ENCODE results near the gene BRD9. TPM values are rescaled to one million over a fixed set of nuclear protein-coding genes. Genes with fewer than 3 reads are reported as not detected.

The BRD9 gene
- 31.2 and 46.1 TPM in 2 replicates for total RNA-seq

DNA sequence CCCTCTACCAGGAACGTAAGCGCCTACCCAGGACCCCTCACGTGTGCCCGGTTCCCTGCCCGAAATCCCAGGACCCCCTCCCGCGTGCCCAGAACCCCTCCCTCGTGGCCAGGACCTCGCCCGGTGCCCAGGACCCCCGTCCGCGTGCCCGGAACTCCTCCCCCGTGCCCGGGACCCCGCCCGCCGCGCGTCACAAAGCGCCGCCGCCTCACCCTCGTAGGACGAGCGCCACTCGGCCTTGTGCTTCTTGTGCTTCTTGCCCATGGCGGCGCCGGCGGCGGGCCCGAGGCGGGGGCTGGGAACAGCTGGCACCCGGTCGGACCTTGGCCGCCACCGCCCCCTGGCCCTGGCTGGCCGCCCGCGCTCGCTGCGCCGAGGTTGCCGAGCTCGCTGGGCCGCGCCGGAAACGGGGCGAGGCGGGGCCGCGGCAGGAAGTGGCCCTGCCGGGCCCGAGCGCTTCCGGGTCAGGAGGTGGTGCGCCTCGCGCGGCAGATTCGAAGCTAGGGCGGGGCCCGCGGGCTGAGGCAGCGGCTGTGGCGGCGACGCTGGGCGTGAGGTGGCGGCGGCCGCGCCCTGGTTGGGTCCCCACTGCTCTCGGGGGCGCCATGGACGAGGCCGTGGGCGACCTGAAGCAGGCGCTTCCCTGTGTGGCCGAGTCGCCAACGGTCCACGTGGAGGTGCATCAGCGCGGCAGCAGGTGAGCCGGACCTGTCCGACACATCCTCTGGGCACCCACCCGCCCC, at the start of gene BRD9, which contains the start of gene TRIP13:
Gene BRD9, minus strand, starts transcription at position 408 of the 743 bp plus-strand sequence. Its CDS starts 144 bp downstream, at position 264.
Gene TRIP13, plus strand, starts transcription at position 491 of the 743 bp plus-strand sequence. Its CDS starts 115 bp downstream, at position 606.

DNA sequence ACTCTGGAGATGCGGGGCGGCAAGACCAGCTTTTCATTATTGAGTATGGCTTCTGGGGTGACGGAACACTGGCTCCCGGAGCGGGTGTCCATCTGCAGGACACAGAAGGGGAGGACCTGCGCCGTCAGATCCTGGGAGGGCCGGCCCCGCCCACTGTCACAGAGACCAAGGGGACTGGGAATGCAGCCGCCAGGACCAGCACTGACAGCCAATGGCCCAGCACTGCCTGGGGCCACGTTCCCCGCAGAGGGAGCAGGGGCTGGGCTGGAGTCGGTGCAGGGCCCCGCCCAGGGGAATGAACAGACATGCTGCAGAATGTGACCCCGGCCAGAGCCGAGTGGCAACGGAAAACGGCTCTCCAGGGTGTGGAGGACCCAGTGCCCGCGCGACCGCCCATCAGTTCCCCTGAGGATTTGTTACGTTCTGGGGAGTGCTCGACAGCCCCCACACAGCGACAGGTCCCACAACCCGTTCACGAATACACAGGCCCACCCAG, 42.0 kb downstream of the BRD9 start, which contains the start of gene ZDHHC11:
Gene ZDHHC11, minus strand, starts transcription at position 476 of the 496 bp plus-strand sequence. Its CDS starts 384 bp downstream, at position 92.

Other genes starting within 250 kb of the BRD9 start
- 0.20 TPM in 1 of 2 replicates, not detected in the other for gene TPPP, start 199.4 kb downstream of the BRD9 start, total RNA-seq
- gene ZDHHC11B, start 108.1 kb downstream of the BRD9 start, total RNA-seq: 0.20 TPM in 1 of 2 replicates, not detected in the other
- gene ZDHHC11, start 41.8 kb downstream of the BRD9 start, total RNA-seq: 0.37 and 2.0 TPM in 2 replicates
- 29.8 and 51.0 TPM in 2 replicates for gene TRIP13, start 83 bp upstream of the BRD9 start, total RNA-seq
- 0.20 and 0.73 TPM in 2 replicates for gene NKD2, start 116.0 kb upstream of the BRD9 start, total RNA-seq
- gene SLC12A7, start 219.3 kb upstream of the BRD9 start, total RNA-seq: 7.0 and 11.8 TPM in 2 replicates